ENCODE results near the gene CLTB.

Gene CLTB

GRCh38 chr5:176350416-176350815 is 65.9 kb downstream of the CLTB start:
- TF ChIP-seq ELF4 (IDR thresholded peaks at IDR 0.05), result no peak
- TF ChIP-seq FOXA1 (IDR thresholded peaks at IDR 0.05), result no peak
- no peak for TF ChIP-seq HDGF (IDR thresholded peaks at IDR 0.05; ENCODE audit: borderline replicate concordance)
- no peak for TF ChIP-seq NFRKB (IDR thresholded peaks at IDR 0.05)
- no peak for TF ChIP-seq ZNF384 (IDR thresholded peaks at IDR 0.05)
- TF ChIP-seq FOXM1 (IDR thresholded peaks at IDR 0.05; ENCODE audit: borderline replicate concordance), result no peak
- no peak for TF ChIP-seq LEF1 (IDR thresholded peaks at IDR 0.05; ENCODE audit: borderline replicate concordance)
- TF ChIP-seq FOXK2 (IDR thresholded peaks at IDR 0.05), result no peak
- no peak for TF ChIP-seq SUZ12 (IDR thresholded peaks at IDR 0.05)
- TF ChIP-seq PKNOX1 (IDR thresholded peaks at IDR 0.05), result no peak
- TF ChIP-seq TARDBP (IDR thresholded peaks at IDR 0.05), result no peak
- no peak for TF ChIP-seq SP1 (IDR thresholded peaks at IDR 0.05)
- no peak for TF ChIP-seq ARNT (IDR thresholded peaks at IDR 0.05)
- TF ChIP-seq BHLHE40 (IDR thresholded peaks at IDR 0.05; ENCODE audit: borderline replicate concordance), result no peak
- TF ChIP-seq CTBP1 (IDR thresholded peaks at IDR 0.05; ENCODE audit: borderline replicate concordance), result no peak
- no peak for TF ChIP-seq L3MBTL2 (conservative IDR thresholded peaks at IDR 0.05)
- ChIA-PET CTCF (no interaction called here), POLR2A (interaction anchor here (1.1 kb wide), 1 partner anchor 10 kb away, joined by 7 read pairs; no protein-coding TSS in a partner anchor)
- DNase-seq (ENCODE audit: extremely low spot score), result no peak

GRCh38 chr5:176342766-176343458 is 73.4 kb downstream of the CLTB start:
- ChIA-PET CTCF (no interaction called here), POLR2A (interaction anchor here (1.1 kb wide), 1 partner anchor 18 kb away, joined by 5 read pairs; the partner anchor contains the start of gene KIAA1191)
- DNase-seq (ENCODE audit: extremely low spot score), result no peak
- TF ChIP-seq ZNF384 (IDR thresholded peaks at IDR 0.05) (no peak), PKNOX1 (IDR thresholded peaks at IDR 0.05) (peak; percentile 26; the same call in 1 of the 2 replicates)
